Neural crest cell (in vitro differentiated cells): ENCODE results near the gene LHX2. TPM values are rescaled to one million over a fixed set of nuclear protein-coding genes. Genes with fewer than 3 reads are reported as not detected.

Experiments
- DNase-seq: peaks from one replicate; pipeline ENCODE4 v3.0.0; 2021; ENCODE audit warnings: low read depth, mixed read lengths, low spot score
- H3K27ac Mint-ChIP-seq: one replicate; pipeline ENCODE4 v1.8.0; 2021; ENCODE audit warnings: mild to moderate bottlenecking, mixed read lengths; ENCODE audit not compliant: unreplicated experiment
- H3K27me3 Mint-ChIP-seq: 2 replicates; pipeline ENCODE4 v1.8.0; 2021; ENCODE audit warnings: low read depth, mild to moderate bottlenecking, mixed read lengths
- H3K36me3 Mint-ChIP-seq: 2 replicates; pipeline ENCODE4 v1.8.0; 2021; ENCODE audit warnings: low read depth, mild to moderate bottlenecking, mixed read lengths
- H3K4me1 Mint-ChIP-seq: 2 replicates; pipeline ENCODE4 v1.8.0; 2021; ENCODE audit warnings: mixed read lengths
- H3K4me3 Mint-ChIP-seq: one replicate; pipeline ENCODE4 v1.8.0; 2021; ENCODE audit warnings: mild to moderate bottlenecking, mixed read lengths
- H3K9me3 Mint-ChIP-seq: 2 replicates; pipeline ENCODE4 v1.8.0; 2021; ENCODE audit warnings: mixed read lengths
- total RNA-seq: library from RNA; stranded (reverse); gene quantifications from 2 replicates; pipeline ENCODE4 v1.2.1, GENCODE V29; 2021
- TF ChIP-seq, protein P1 (sequence below): fragments of 200-600 bp; sonication (generic); conservative IDR thresholded peaks from 2 replicates; pipeline ENCODE4 v1.5.0; 2021; ENCODE audit warnings: antibody characterized with exemption, mild to moderate bottlenecking

LHX2 gene
- total RNA-seq, 1 donor from 2014 or later = 0.19 TPM

DNA sequence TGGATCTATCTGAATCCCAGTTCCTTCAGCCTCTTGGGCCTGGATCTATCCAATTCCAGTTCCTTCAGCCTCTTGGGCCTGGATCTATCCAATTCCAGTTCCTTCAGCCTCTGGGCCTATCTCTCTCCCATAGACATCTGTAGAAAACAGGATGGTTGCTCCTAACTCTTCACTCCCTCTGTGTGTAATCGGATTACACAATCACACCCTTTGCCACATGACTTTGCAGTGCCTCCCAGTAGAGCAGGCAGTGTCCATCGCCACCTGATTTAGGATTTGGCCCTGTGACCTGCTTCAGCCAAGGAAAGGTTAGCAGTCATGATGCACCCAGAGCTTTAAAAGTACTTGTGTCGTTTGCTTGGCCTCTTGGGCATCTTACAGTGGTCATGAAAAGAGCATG, 56.7 kb downstream of the LHX2 start:
- TF ChIP-seq, protein P1, sequence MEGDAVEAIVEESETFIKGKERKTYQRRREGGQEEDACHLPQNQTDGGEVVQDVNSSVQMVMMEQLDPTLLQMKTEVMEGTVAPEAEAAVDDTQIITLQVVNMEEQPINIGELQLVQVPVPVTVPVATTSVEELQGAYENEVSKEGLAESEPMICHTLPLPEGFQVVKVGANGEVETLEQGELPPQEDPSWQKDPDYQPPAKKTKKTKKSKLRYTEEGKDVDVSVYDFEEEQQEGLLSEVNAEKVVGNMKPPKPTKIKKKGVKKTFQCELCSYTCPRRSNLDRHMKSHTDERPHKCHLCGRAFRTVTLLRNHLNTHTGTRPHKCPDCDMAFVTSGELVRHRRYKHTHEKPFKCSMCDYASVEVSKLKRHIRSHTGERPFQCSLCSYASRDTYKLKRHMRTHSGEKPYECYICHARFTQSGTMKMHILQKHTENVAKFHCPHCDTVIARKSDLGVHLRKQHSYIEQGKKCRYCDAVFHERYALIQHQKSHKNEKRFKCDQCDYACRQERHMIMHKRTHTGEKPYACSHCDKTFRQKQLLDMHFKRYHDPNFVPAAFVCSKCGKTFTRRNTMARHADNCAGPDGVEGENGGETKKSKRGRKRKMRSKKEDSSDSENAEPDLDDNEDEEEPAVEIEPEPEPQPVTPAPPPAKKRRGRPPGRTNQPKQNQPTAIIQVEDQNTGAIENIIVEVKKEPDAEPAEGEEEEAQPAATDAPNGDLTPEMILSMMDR = no peak
- Mint-ChIP-seq H3K36me3 (no peaks in the 10 kb centered on the region), H3K4me1 (no peaks in the 10 kb centered on the region), H3K9me3 (no peaks in the 10 kb centered on the region), H3K27me3 (peaks cover 37% of the 10 kb centered on the region), H3K4me3 (no peak overlapping the region), H3K27ac (no peak overlapping the region)
- no peak for DNase-seq

DNA sequence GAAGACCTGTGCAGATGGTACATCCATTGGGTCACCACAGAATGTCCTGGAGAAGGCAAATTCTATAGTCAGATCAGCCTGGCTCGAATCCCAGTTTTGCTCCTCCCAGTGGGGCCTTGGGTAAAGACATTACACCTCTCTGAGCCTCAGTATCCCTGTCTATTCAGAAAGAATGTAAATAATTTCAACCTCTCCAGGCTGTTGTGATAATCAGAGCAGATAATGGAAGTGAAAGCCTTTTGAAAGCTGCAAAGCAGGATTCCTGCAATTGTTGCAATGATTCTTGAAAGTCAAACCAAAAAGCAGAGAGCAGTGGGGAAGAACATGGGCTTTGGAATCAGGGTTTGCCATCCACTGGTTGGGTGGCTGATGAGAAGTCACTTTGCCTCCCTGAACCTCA, 63.2 kb downstream of the LHX2 start:
- Mint-ChIP-seq H3K27me3 (peaks cover 43% of the 10 kb centered on the region), H3K4me3 (no peak overlapping the region), H3K36me3 (no peaks in the 10 kb centered on the region), H3K9me3 (no peaks in the 10 kb centered on the region), H3K4me1 (no peaks in the 10 kb centered on the region), H3K27ac (no peak overlapping the region)
- TF ChIP-seq, protein P1 = no peak
- DNase-seq = no peak

DNA sequence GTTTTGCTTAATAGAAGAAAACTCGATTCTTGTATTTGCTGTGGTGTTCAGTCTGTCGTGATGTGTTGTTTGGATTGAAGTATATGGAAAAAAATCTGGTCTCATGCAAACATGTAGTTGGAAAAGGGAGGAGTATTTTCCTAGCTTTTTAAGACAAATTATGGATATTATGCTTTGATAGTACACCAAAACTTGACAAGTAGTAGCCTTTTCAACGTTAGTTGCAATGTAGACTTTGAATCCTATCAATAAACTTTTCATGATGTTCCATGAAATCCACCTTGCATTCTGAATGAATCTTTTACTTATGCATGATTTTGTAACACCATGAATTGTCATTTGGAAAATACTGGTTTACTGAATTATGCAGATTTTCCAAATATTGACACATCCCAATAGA, 64.2 kb downstream of the LHX2 start:
- TF ChIP-seq, protein P1 = no peak
- no peak overlapping the region for H3K4me3 Mint-ChIP-seq
- no peak overlapping the region for H3K27ac Mint-ChIP-seq
- no peaks in the 10 kb centered on the region for H3K9me3 Mint-ChIP-seq
- peaks cover 33% of the 10 kb centered on the region for H3K27me3 Mint-ChIP-seq
- DNase-seq = no peak
- no peaks in the 10 kb centered on the region for H3K4me1 Mint-ChIP-seq
- no peaks in the 10 kb centered on the region for H3K36me3 Mint-ChIP-seq

DNA sequence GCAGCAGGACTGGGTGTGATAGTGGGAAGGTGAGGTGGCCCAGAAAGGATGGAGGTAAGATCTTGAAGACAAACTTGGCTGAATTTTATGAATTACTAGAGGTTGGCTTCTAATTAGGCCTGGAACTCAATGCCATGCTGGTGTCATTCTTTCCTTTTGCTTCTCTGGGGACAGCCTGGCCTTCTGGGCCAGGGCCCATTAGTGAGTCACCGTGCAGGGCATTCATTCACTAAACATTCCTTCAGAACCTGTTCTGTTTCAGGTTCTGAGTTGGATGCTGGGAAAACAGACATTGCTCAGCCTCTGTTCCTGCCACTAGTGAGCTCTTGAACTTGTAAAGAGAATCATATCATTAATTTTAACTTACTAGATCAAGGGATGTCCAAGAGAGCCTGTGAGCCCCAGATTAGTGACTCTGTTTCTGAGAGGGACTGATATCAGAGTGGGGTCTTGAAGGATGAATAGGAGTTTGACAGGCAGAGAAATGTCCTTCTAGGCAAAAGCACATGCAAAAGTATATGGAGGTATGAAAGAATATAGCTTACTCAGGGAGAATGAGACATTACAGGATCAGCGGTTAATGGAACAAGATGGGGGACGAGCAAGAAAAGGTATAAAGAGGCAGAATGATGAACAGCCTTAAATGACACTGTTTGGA, 66.5 kb downstream of the LHX2 start:
- no peaks in the 10 kb centered on the region for H3K36me3 Mint-ChIP-seq
- no peak for DNase-seq
- H3K27me3 Mint-ChIP-seq = peaks cover 14% of the 10 kb centered on the region
- no peaks in the 10 kb centered on the region for H3K4me1 Mint-ChIP-seq
- no peaks in the 10 kb centered on the region for H3K9me3 Mint-ChIP-seq
- H3K27ac Mint-ChIP-seq = no peak overlapping the region
- TF ChIP-seq, protein P1 = no peak
- no peak overlapping the region for H3K4me3 Mint-ChIP-seq

DNA sequence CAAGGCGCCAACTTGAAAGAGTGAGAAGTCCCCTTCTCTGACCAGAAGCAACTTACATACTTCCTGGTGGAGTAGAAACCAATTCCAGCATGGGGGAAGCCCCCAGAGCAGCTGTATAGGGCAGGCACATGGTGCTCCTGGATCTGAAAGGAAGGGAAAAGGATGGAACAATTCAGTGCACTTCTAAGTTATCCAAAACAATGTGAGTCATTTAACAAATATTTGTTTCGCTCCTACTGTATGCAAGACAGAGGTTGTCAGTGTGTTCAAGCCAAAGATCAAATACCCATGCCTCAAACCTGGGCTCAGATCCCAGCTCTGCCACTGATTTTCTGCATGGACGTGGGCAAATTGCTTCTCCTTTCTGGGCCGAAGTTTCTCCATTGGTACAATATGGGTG, 67.1 kb downstream of the LHX2 start:
- Mint-ChIP-seq H3K9me3 (no peaks in the 10 kb centered on the region), H3K4me1 (no peaks in the 10 kb centered on the region), H3K36me3 (no peaks in the 10 kb centered on the region), H3K27ac (no peak overlapping the region), H3K27me3 (peaks cover 12% of the 10 kb centered on the region), H3K4me3 (no peak overlapping the region)
- DNase-seq = no peak
- TF ChIP-seq, protein P1 = no peak
